Left kidney (tissue), 8 donors: ENCODE results near the gene MBOAT7. TPM values are rescaled to one million over a fixed set of nuclear protein-coding genes. Genes with fewer than 3 reads are reported as not detected.
"Not testable (repeated sequence)": the region's sequence is repeated elsewhere in the genome, so short reads cannot be mapped to it uniquely, and the experiment has no call there.

ENCODE experiments used
- DNase-seq: peaks from one replicate; pipeline ENCODE4 v3.0.0-alpha.2; 2013
- long read RNA-seq, 8 donors: transcript quantifications; one replicate each; lab custom pipeline, GENCODE V29; 2026
- polyA plus RNA-seq: library from polyadenylated mRNA; unstranded; fragments of 120-200 nt; gene quantifications from one replicate; pipeline ENCODE4 v1.2.1, GENCODE V29; 2013; ENCODE audit not compliant: insufficient read length

Gene MBOAT7
- 58.7 TPM for polyA plus RNA-seq
- long read RNA-seq, donor 1, transcript MBOAT7-201 (8 exons, 2,529 nt), result major isoform, 13 of 199 reads
- long read RNA-seq, donor 1, transcript MBOAT7-212 (2 exons, 3,039 nt), result minor isoform, 5 of 199 reads
- long read RNA-seq, donor 1, partial matches to known transcripts, result 155 of 199 reads
- long read RNA-seq, donor 1, other reads (novel, unspliced or antisense), result 18 of 199 reads
- long read RNA-seq, donor 2, transcript MBOAT7-201 (8 exons, 2,529 nt), result major isoform, 10 of 183 reads
- long read RNA-seq, donor 2, partial matches to known transcripts, result 149 of 183 reads
- long read RNA-seq, donor 2, other reads (novel, unspliced or antisense), result 16 of 183 reads
- long read RNA-seq, donor 3, transcript MBOAT7-201 (8 exons, 2,529 nt), result major isoform, 13 of 86 reads
- long read RNA-seq, donor 3, partial matches to known transcripts, result 57 of 86 reads
- long read RNA-seq, donor 3, other reads (novel, unspliced or antisense), result 9 of 86 reads
- long read RNA-seq, donor 4, partial matches to known transcripts, result 1,031 of 1,236 reads
- long read RNA-seq, donor 4, other reads (novel, unspliced or antisense), result 203 of 1,236 reads
- long read RNA-seq, donor 5, transcript MBOAT7-201 (8 exons, 2,529 nt), result major isoform, 16 of 6,247 reads
- long read RNA-seq, donor 5, partial matches to known transcripts, result 3,690 of 6,247 reads
- long read RNA-seq, donor 5, other reads (novel, unspliced or antisense), result 2,535 of 6,247 reads
- long read RNA-seq, donor 6, transcript MBOAT7-201 (8 exons, 2,529 nt), result major isoform, 7 of 3,774 reads
- long read RNA-seq, donor 6, partial matches to known transcripts, result 2,441 of 3,774 reads
- long read RNA-seq, donor 6, other reads (novel, unspliced or antisense), result 1,319 of 3,774 reads
- long read RNA-seq, donor 7, transcript MBOAT7-212 (2 exons, 3,039 nt), result minor isoform, 6 of 31 reads
- long read RNA-seq, donor 7, transcript MBOAT7-201 (8 exons, 2,529 nt), result major isoform, 12 of 31 reads
- long read RNA-seq, donor 7, partial matches to known transcripts, result 8 of 31 reads
- long read RNA-seq, donor 7, other reads (novel, unspliced or antisense), result 0 of 31 reads
- long read RNA-seq, donor 8, partial matches to known transcripts, result 1,019 of 1,548 reads
- long read RNA-seq, donor 8, other reads (novel, unspliced or antisense), result 520 of 1,548 reads

- DNase-seq, result no peak
Measured at GRCh38 chr19:54189145-54189734, at the start of gene MBOAT7. MBOAT7 (minus strand) TSS chr19:54189580; CDS start chr19:54188508, 1,072 bp downstream.

- no peak for DNase-seq
Measured at GRCh38 chr19:54233941-54234340, 44.6 kb upstream of the MBOAT7 start.

GRCh38 chr19:54231077-54231931 is 41.9 kb upstream of the MBOAT7 start:
- peak; percentile 66 for DNase-seq

- DNase-seq, result no peak
Measured at GRCh38 chr19:54230031-54230430, 40.7 kb upstream of the MBOAT7 start.

GRCh38 chr19:54229146-54229545 is 39.8 kb upstream of the MBOAT7 start:
- DNase-seq, result no peak

GRCh38 chr19:54224619-54225018 is 35.2 kb upstream of the MBOAT7 start:
- DNase-seq, result not testable (repeated sequence)

- DNase-seq, result not testable (repeated sequence)
Measured at GRCh38 chr19:54223937-54224281, 34.5 kb upstream of the MBOAT7 start.

- DNase-seq, result not testable (repeated sequence)
Measured at GRCh38 chr19:54223277-54223936, 34.0 kb upstream of the MBOAT7 start.

- DNase-seq, result not testable (repeated sequence)
Measured at GRCh38 chr19:54222474-54223276, 33.3 kb upstream of the MBOAT7 start, which contains the start of gene LILRB3. LILRB3 (minus strand) TSS chr19:54223007; CDS start chr19:54222976, 31 bp downstream.

- DNase-seq, result not testable (repeated sequence)
Measured at GRCh38 chr19:54221947-54222346, 32.6 kb upstream of the MBOAT7 start.

- DNase-seq, result not testable (repeated sequence)
Measured at GRCh38 chr19:54219702-54220101, 30.3 kb upstream of the MBOAT7 start.

- DNase-seq, result no peak
Measured at GRCh38 chr19:54218960-54219661, 29.7 kb upstream of the MBOAT7 start.

GRCh38 chr19:54218259-54218658 is 28.9 kb upstream of the MBOAT7 start:
- DNase-seq, result no peak

- DNase-seq, result not testable (repeated sequence)
Measured at GRCh38 chr19:54217517-54218247, 28.3 kb upstream of the MBOAT7 start.

- no peak for DNase-seq
Measured at GRCh38 chr19:54216869-54217268, 27.5 kb upstream of the MBOAT7 start.

GRCh38 chr19:54214734-54215133 is 25.4 kb upstream of the MBOAT7 start:
- DNase-seq, result not testable (repeated sequence)

GRCh38 chr19:54214217-54214616 is 24.8 kb upstream of the MBOAT7 start:
- not testable (repeated sequence) for DNase-seq

GRCh38 chr19:54211235-54211634 is 21.9 kb upstream of the MBOAT7 start:
- no peak for DNase-seq
